SK-N-MC (cell line): Measurements from ENCODE around the gene MAP1LC3B.

ENCODE experiments used
- EZH2 ChIP-seq: fragments of 200-600 bp; sonication (generic); IDR thresholded peaks from one replicate; pipeline ENCODE4 v1.6.1; 2017; ENCODE audit warnings: antibody characterized with exemption
- FOXP2 ChIP-seq: optimal IDR thresholded peaks from 2 replicates; pipeline ENCODE3; 2011; ENCODE audit warnings: mild to moderate bottlenecking, moderate library complexity; ENCODE audit not compliant: insufficient read depth; ENCODE audit errors: extremely low read length, control extremely low read depth
- POLR2AphosphoS5 ChIP-seq: IDR thresholded peaks from 2 replicates; pipeline ENCODE4 v1.6.1; 2012; ENCODE audit warnings: mild to moderate bottlenecking, low read depth, low read length, borderline replicate concordance

DNA sequence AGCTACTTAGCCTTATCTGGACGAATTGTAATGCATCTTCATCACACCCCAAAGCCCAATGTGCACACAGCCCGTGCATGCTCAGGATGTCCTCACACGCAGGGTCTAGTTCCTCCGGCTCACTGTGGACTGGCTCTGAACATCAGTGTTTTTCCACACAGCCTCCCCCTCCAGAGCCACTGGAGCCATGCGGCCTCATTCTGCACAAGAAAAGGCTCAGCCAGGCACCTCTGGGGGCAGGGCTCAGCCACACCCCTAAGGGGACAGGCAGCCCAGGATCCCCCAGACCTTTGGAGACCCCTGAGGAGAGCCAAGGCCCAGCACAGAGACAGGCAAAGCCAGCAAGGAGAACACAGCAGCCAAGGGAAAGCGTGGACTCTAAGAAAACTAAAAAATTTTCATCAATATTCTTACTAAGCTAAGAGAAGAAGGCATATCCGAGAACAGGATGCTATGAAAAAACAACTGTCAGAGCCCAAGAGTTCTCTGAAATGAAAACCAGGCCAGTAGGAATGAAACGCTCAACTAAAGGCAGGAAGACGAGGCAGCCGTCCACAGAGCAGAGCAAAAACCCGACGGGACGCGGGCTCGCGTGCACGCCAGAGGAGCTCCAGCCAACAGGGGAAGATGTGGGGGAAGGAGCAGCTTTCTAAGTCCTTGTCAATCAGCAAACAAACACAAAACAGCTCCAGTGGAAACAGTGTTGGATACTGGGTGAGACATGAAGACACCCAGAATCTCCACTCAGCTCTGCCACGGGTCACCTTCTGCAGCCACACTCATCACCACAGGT lies 34.5 kb downstream of the MAP1LC3B start:
- TF ChIP-seq POLR2AphosphoS5 (no peak), EZH2 (no peak), FOXP2 (no peak)
